LoVo (cell line): ENCODE data around the gene RAD51B.

Source experiments
- DNase-seq: peaks from one replicate; pipeline ENCODE4 v3.0.0-alpha.2; 2016; ENCODE audit warnings: low spot score

The RAD51B gene

GRCh38 chr14:68573722-68574121, 754.1 kb downstream of the RAD51B start:
- no peak for DNase-seq

GRCh38 chr14:68574461-68574860, 754.9 kb downstream of the RAD51B start:
- no peak for DNase-seq

- no peak for DNase-seq
Measured at GRCh38 chr14:68574906-68575305, 755.3 kb downstream of the RAD51B start.

- no peak for DNase-seq
Measured at GRCh38 chr14:68575426-68575825, 755.8 kb downstream of the RAD51B start.

- no peak for DNase-seq
Measured at GRCh38 chr14:68576031-68576430, 756.5 kb downstream of the RAD51B start.

GRCh38 chr14:68576496-68577244, 757.1 kb downstream of the RAD51B start:
- DNase-seq: peak; percentile 73

- DNase-seq: peak; percentile 69
Measured at GRCh38 chr14:68577802-68578541, 758.4 kb downstream of the RAD51B start.

- no peak for DNase-seq
Measured at GRCh38 chr14:68578597-68578996, 759.0 kb downstream of the RAD51B start.

- DNase-seq: no peak
Measured at GRCh38 chr14:68580096-68580645, 760.6 kb downstream of the RAD51B start.

GRCh38 chr14:68580671-68581070, 761.1 kb downstream of the RAD51B start:
- DNase-seq: no peak

- DNase-seq: no peak
Measured at GRCh38 chr14:68583548-68584280, 764.1 kb downstream of the RAD51B start.

- DNase-seq: no peak
Measured at GRCh38 chr14:68584786-68585185, 765.2 kb downstream of the RAD51B start.

- no peak for DNase-seq
Measured at GRCh38 chr14:68585690-68586089, 766.1 kb downstream of the RAD51B start.

GRCh38 chr14:68586896-68587751, 767.5 kb downstream of the RAD51B start:
- peak; percentile 56 for DNase-seq

GRCh38 chr14:68587931-68588330, 768.4 kb downstream of the RAD51B start:
- DNase-seq: no peak

GRCh38 chr14:68589447-68590200, 770.0 kb downstream of the RAD51B start:
- DNase-seq: no peak

- no peak for DNase-seq
Measured at GRCh38 chr14:68590201-68590522, 770.6 kb downstream of the RAD51B start.

GRCh38 chr14:68591786-68592185, 772.2 kb downstream of the RAD51B start:
- DNase-seq: no peak

GRCh38 chr14:68592948-68593556, 773.5 kb downstream of the RAD51B start:
- DNase-seq: no peak

- DNase-seq: peak; percentile 24
Measured at GRCh38 chr14:68593806-68594536, 774.4 kb downstream of the RAD51B start.
